GM12878 (cell line): ENCODE data around the gene C1orf50.

Source experiments
- CTCF ChIP-seq, 3 experiments: IDR thresholded peaks in 2 of 3; conservative IDR thresholded peaks in 1 of 3; 2 replicates each; pipeline ENCODE4 v1.5.1; 2011; ENCODE audit warnings: low read depth in 3 of 3, low read length in 3 of 3, mild to moderate bottlenecking in 3 of 3, control low read depth in 2 of 3, moderate library complexity in 2 of 3, inconsistent platforms in 1 of 3, mixed read lengths in 1 of 3; ENCODE audit not compliant: control insufficient read depth in 2 of 3, insufficient read depth in 1 of 3; ENCODE audit errors: extremely low read depth in 1 of 3
- KDM1A ChIP-seq: fragments of 200-600 bp; sonication (generic); IDR thresholded peaks from 2 replicates; pipeline ENCODE4 v1.6.1; 2016; ENCODE audit warnings: borderline replicate concordance
- MAX ChIP-seq: IDR thresholded peaks from 2 replicates; pipeline ENCODE4 v1.6.1; 2012; ENCODE audit warnings: low read depth, low read length, improper control_type of control experiment
- RCOR1 ChIP-seq: conservative IDR thresholded peaks from 2 replicates; pipeline ENCODE4 v1.6.1; 2012; ENCODE audit warnings: low read depth, low read length, improper control_type of control experiment
- SPI1 ChIP-seq: IDR thresholded peaks from 2 replicates; pipeline ENCODE4 v1.6.1; 2011; ENCODE audit warnings: low read depth, mild to moderate bottlenecking, low read length, moderate library complexity, borderline replicate concordance; ENCODE audit not compliant: insufficient read depth
- SRF ChIP-seq, 2 experiments: IDR thresholded peaks; 2 replicates each; pipeline ENCODE4 v1.6.1; 2011; ENCODE audit warnings: low read depth in 2 of 2, low read length in 2 of 2, mild to moderate bottlenecking in 1 of 2, moderate library complexity in 1 of 2
- ZZZ3 ChIP-seq: IDR thresholded peaks from 2 replicates; pipeline ENCODE4 v1.6.1; 2011; ENCODE audit warnings: low read depth; ENCODE audit not compliant: control insufficient read depth, insufficient read length

- TF ChIP-seq ZZZ3: no peak
- TF ChIP-seq KDM1A: no peak
- no peak for TF ChIP-seq MAX
- no peak for TF ChIP-seq SRF (IDR thresholded peaks at IDR 0.05; ENCODE audit: low read depth in 2 of 2, low read length in 2 of 2)
- no peak for TF ChIP-seq RCOR1
- TF ChIP-seq SPI1: no peak
- TF ChIP-seq CTCF (IDR thresholded peaks at IDR 0.05 in 2 of 3, conservative IDR thresholded peaks at IDR 0.05 in 1 of 3; ENCODE audit: control insufficient read depth in 2 of 3, extremely low read depth in 1 of 3, insufficient read depth in 1 of 3, low read depth in 3 of 3, low read length in 3 of 3): no peak
These were observed 27.0 kb upstream of the C1orf50 start, which contains the start of gene CLDN19 for GRCh38 chr1:42739753-42740700.
